Heart right ventricle (tissue), 16 donors: ENCODE results near the gene FOXO3. TPM values are rescaled to one million over a fixed set of nuclear protein-coding genes. Genes with fewer than 3 reads are reported as not detected.

ENCODE experiments used
- ATAC-seq, 8 donors: fragments of 200-7000 bp; cut with Tn5 transposase; one replicate each; pipeline ENCODE4 v1.9.1; 2020; ENCODE audit warnings: mild to moderate bottlenecking in 8 of 8, moderate library complexity in 8 of 8, moderate number of reproducible peaks in 1 of 8
- DNase-seq, 2 donors: peaks; one replicate each; pipeline ENCODE4 v3.0.0-alpha.2; 2020
- H3K27ac ChIP-seq, 10 donors: fragments of 200-600 bp; sonication (generic) in 2 of 10; one replicate each; pipeline versions ENCODE4 v1.5.0 to v1.8.0; 2020 to 2022; ENCODE audit warnings: mild to moderate bottlenecking in 3 of 10
- H3K27me3 ChIP-seq, 7 donors: fragments of 200-600 bp; one replicate each; pipeline ENCODE4 v1.8.0; 2021 to 2022; ENCODE audit warnings: mild to moderate bottlenecking in 2 of 7
- H3K36me3 ChIP-seq, 9 donors: fragments of 200-600 bp; sonication (generic) in 1 of 9; one replicate each; pipeline versions ENCODE4 v1.5.0 to v1.8.0; 2020 to 2022; ENCODE audit warnings: mild to moderate bottlenecking in 2 of 9
- H3K4me1 ChIP-seq, 9 donors: fragments of 200-600 bp; sonication (generic) in 1 of 9; one replicate each; pipeline versions ENCODE4 v1.5.0 to v1.8.0; 2020 to 2022; ENCODE audit warnings: mild to moderate bottlenecking in 4 of 9
- H3K4me3 ChIP-seq, 10 donors: fragments of 200-600 bp; sonication (generic) in 2 of 10; one replicate each; pipeline versions ENCODE4 v1.5.0 to v1.8.0; 2020 to 2022; ENCODE audit warnings: mild to moderate bottlenecking in 7 of 10, moderate library complexity in 2 of 10
- H3K9me3 ChIP-seq, 11 donors: fragments of 200-600 bp in 10 of 11; sonication (generic) in 2 of 11; one replicate each; pipeline versions ENCODE4 v1.5.0 to v1.8.0; 2013 to 2022; ENCODE audit warnings: mild to moderate bottlenecking in 2 of 11, control low read depth in 1 of 11, moderate library complexity in 1 of 11
- CTCF ChIP-seq, 9 donors: fragments of 200-600 bp; sonication (generic) in 2 of 9; IDR thresholded peaks; one replicate each; pipeline versions ENCODE4 v1.5.0 to v1.8.0; 2021 to 2022; ENCODE audit warnings: antibody characterized with exemption in 9 of 9, mild to moderate bottlenecking in 5 of 9, moderate library complexity in 1 of 9
- WGBS, 2 donors: extraction: QIAGEN DNeasy Blood & Tissue Kit; methylation state at CpG; one replicate each; pipeline ENCODE4 v1.1.7; 2013; ENCODE audit warnings: inconsistent platforms in 1 of 2; 5-methylcytosine and 5-hydroxymethylcytosine counted together
- intact Hi-C, 10 donors: fragments of 100-400 bp; cut with DNase I; formaldehyde crosslinking; loops; one replicate each; pipeline versions ENCODE4 v1.11.1 to v1.14.2; 2022
- polyA plus RNA-seq, 2 donors: library from polyadenylated mRNA; stranded (reverse); fragments of 200-250 nt; gene quantifications; one replicate each; pipeline ENCODE4 v1.2.3, GENCODE V29; 2013
- total RNA-seq, 10 donors: library from RNA; stranded (reverse); fragmentation: NEBNext Ultra II Directional in 3 of 10; extraction: Animal tissue kit (Norgen Biotek cat#: 25700) in 3 of 10; gene quantifications; one replicate each; pipeline versions ENCODE4 v1.2.1 to v1.2.4, GENCODE V29; 2021 to 2023
- donor health status: Arrhythmogenic right ventricular cardiomyopathy.
- donor health status: ischemic (EF 13 %, LVEDD 7.1; RV severe dilation, severe dysfunction).
- donor health status: healthy with polysubstance abuse.
- donor health status: DM: no; HTN: yes; CAD: no.
- donor health status: DM: no; HTN: no; CAD: no.
- donor health status: ischemic (EF 25% LVEDD 6.9; RV normal size, moderate dysfunction).
- donor health status: ischemic (EF 25% LVEDD 5.7; RV mildly dilated, moderate dysfunction).
- donor health status: healthy.
- donor health status: DM: yes; HTN: yes; CAD: no.
- donor health status: Ischemic cardiomyopathy.
- donor health status: ischemic (EF 35%, LVEDD 5.7; RV mildly dilated, moderate dysfunction).
- donor health status: nonischemic (EF 11% LVEDD 7.7; RV severe dilation, severe dysfunction).
- donor health status: DM: yes; HTN: yes; CAD: no.
- donor health status: PGD.
- donor health status: ischemic (EF 29% LVEDD 5.4; RV normal size, mild dysfunction).
- donor health status: nonischemic (EF 23%, LVEDD 6.1; RV moderate dilation, normal function).

FOXO3 gene
- total and polyA plus RNA-seq, 12 donors = 16.8 to 52.6 (median 37.0) TPM

DNA sequence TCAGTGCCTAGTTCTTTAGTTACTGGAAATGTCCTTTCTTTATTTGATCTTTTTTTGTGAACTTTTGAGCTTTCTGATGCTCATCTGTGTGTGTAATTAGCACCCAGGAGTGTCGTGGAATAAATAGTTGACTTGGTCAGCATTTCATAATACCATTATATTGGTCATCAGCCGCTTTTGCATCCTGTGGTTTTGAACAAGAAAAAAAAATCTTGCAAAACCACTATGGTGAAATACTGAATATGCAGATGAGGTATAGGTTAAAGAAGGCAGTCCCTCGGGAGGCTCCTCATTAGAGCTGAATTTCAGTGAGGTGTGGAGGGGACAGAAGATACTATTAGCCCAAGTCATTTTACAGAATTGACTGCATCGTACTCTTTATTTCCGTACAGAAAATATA is 90.1 kb downstream of the FOXO3 start:
- H3K9me3 ChIP-seq = no peaks in the 10 kb centered on the region
- intact Hi-C loops = loop anchor here in 7 of 10 donors (5.0 to 10.0 kb wide), 5 partner anchors 63 to 88 kb away; partner anchors contain the start of gene FOXO3 (in 6 of the 7)
- H3K27ac ChIP-seq = peak overlapping the region; percentile 60 to 90 (median 84)
- peaks cover 0 to 6% (median 0%) of the 10 kb centered on the region in 9 donors for H3K36me3 ChIP-seq
- no peak overlapping the region for H3K4me3 ChIP-seq
- TF ChIP-seq CTCF (IDR thresholded peaks at IDR 0.05) = no peak
- ATAC-seq (no peak), DNase-seq (no peak)
- no peaks in the 10 kb centered on the region for H3K27me3 ChIP-seq
- WGBS, 2 donors = 72 to 73% methylated on average over 5 of the region's 5 CpGs
- peaks cover 23 to 100% (median 98%) of the 10 kb centered on the region in 9 donors for H3K4me1 ChIP-seq

DNA sequence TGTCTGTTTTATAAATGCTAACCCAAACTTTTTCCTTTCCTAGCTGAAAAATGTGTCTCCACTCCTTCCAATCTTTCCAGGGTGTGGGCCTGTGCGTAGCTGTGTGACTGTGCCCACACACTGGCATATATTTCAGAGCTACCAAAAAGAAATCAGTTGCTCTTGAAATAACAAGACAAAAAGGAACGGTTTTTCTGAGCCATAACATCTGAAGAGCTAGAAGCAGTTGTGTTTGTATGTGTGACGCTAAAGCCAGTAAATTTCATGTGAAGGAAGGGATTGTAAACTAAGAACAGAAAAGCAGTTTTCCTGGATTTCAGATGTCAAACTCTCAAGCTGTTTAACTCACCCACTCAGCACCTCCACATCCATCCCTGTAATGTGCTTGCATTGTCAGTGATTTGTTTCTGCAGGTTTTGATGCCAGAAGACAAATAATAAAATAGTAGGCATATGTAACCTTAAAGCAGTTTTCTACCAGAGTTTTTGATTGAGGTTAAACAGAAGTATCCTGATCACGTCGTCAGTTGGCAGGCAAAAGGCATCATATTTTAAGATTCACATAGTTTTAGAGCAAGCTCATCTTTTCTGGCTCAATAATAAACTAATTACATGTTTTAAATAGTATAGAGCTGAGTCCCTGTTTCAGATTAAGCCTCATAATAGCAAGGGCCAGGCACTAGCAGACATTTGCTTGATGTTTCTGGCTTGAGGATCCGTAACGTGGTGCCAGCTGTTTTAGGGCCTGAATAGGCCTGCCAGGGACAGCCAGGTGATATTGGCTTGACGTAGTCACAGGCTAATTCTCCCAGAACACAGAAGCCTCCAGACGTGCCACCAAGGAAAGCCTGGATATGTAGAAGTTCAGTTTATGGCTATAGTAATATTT is 90.9 kb downstream of the FOXO3 start:
- DNase-seq (peak in 1 of 2 donors; percentile 55), ATAC-seq (peak; percentile 31 to 81 (median 60))
- H3K27ac ChIP-seq = peak overlapping the region; percentile 60 to 90 (median 84)
- no peak for TF ChIP-seq CTCF (IDR thresholded peaks at IDR 0.05)
- H3K4me1 ChIP-seq = peaks cover 20 to 100% (median 99%) of the 10 kb centered on the region in 9 donors
- 36 to 43% methylated on average over 9 of the region's 9 CpGs for WGBS, 2 donors
- H3K27me3 ChIP-seq = no peaks in the 10 kb centered on the region
- H3K9me3 ChIP-seq = no peaks in the 10 kb centered on the region
- intact Hi-C loops = loop anchor here in 7 of 10 donors (5.0 to 10.0 kb wide), 5 partner anchors 64 to 89 kb away; partner anchors contain the start of gene FOXO3 (in 6 of the 7)
- H3K36me3 ChIP-seq = peaks cover 0 to 6% (median 0%) of the 10 kb centered on the region in 9 donors
- H3K4me3 ChIP-seq = no peak overlapping the region

GRCh38 chr6:108652375-108652774 is 91.7 kb downstream of the FOXO3 start:
- DNase-seq = no peak
- TF ChIP-seq CTCF (IDR thresholded peaks at IDR 0.05) = no peak

DNA sequence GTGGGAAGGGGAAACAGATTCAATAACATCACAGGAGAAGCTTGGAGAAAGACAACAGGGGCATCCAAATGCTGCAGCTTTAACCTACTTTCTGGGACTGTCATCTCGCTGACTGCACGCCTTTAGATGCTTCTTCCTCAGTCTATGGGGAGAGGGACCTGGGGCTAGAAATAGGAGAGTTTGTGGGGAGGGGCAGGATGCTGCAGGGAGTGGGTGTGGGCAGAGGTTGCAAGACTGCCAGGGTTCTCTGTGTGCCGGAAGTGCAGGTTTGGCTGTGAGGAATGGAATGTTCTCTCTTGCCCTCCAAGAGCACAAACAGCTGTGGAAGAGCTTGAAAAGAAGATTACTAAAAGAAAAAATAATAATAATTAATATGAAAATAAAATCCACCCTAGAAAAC is 93.2 kb downstream of the FOXO3 start:
- Histone ChIP-seq H3K9me3 (no peaks in the 10 kb centered on the region), H3K36me3 (no peaks in the 10 kb centered on the region), H3K4me1 (peaks cover 24 to 100% (median 92%) of the 10 kb centered on the region in 9 donors), H3K4me3 (no peak overlapping the region), H3K27ac (peak overlapping the region; percentile 60 to 90 (median 84)), H3K27me3 (no peaks in the 10 kb centered on the region)
- intact Hi-C loops = loop anchor here in 8 of 10 donors (2.0 to 10.0 kb wide), 6 partner anchors 65 to 92 kb away; partner anchors contain the start of gene FOXO3 (in 6 of the 8)
- WGBS, 2 donors = 18 to 22% methylated on average over 3 of the region's 3 CpGs
- peak; percentile 30 to 89 (median 76) for ATAC-seq
- TF ChIP-seq CTCF (IDR thresholded peaks at IDR 0.05) = no peak
- peak; percentile 61 for DNase-seq

More at GRCh38 chr6:108652375-108652774, 91.7 kb downstream of the FOXO3 start:
- Histone ChIP-seq H3K27me3 (no peaks in the 10 kb centered on the region), H3K27ac (peak overlapping the region; percentile 60 to 90 (median 84)), H3K4me1 (peaks cover 24 to 100% (median 99%) of the 10 kb centered on the region in 9 donors), H3K9me3 (no peaks in the 10 kb centered on the region), H3K36me3 (peaks cover 0 to 6% (median 0%) of the 10 kb centered on the region in 9 donors), H3K4me3 (no peak overlapping the region)
- ATAC-seq = no peak
- intact Hi-C loops = loop anchor here in 7 of 10 donors (5.0 to 10.0 kb wide), 5 partner anchors 65 to 90 kb away; partner anchors contain the start of gene FOXO3 (in 6 of the 7)
